Measurements from ENCODE around the gene CCDC27. TPM values are rescaled to one million over a fixed set of nuclear protein-coding genes. Genes with fewer than 3 reads are reported as not detected.

The CCDC27 gene
- total RNA-seq, 1 donor from 2014 or later, result not detected

DNA sequence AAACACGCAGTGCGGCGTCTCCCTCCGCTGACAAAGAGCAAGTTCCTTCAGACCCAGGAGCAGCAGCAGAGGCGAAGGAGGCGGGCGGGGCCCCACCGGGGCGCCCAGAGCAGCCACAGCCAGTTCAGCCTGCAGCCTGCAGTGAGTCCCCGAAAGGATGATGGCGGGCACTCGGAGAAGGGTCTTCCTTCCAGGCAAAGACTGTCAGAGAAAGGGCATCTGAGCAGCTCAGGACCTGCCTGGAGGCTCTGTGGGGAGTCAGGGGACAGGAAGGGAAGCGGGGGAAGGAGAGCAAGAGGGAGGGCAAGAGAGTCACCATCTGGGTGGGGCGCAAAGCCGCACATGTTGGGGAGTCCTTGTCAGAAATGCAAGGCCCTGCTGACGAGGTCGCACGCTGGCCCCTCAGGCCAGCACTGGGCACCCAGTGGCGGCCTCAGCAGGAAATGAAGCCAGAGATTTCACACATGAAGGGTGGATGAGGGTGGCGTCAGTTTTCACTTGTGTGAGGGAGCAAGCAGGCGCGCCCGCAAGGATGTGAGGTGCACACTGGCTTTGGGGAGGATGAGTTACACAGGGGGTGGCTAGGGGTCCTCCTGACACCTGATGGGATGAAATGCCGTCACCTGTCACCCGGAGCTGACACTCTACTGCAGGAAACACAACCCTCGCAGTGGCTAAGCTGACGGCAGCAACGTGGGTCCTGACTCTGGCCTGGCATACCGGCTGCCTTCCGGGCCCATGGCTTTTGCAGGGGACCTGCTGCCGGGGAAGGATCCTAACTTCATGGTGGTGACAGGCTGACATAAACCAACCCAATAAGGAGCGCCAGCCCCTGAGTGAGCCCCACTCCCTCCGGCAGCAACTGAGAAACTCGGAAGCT lies 37.4 kb downstream of the CCDC27 start:
- no peak for DNase-seq (ENCODE audit: low read depth)
- no peak for TF ChIP-seq CTCF (IDR thresholded peaks at IDR 0.05; ENCODE audit: insufficient read depth, low read length, poor library complexity, severe bottlenecking)
- Histone ChIP-seq H3K27me3 (ENCODE audit: control insufficient read depth, insufficient read depth, low read length) (no peaks in the 10 kb centered on the region), H3K4me3 (ENCODE audit: low read depth, low read length) (no peak overlapping the region), H3K36me3 (ENCODE audit: control insufficient read depth, insufficient read depth, low read length) (peaks cover 3% of the 10 kb centered on the region)

DNA sequence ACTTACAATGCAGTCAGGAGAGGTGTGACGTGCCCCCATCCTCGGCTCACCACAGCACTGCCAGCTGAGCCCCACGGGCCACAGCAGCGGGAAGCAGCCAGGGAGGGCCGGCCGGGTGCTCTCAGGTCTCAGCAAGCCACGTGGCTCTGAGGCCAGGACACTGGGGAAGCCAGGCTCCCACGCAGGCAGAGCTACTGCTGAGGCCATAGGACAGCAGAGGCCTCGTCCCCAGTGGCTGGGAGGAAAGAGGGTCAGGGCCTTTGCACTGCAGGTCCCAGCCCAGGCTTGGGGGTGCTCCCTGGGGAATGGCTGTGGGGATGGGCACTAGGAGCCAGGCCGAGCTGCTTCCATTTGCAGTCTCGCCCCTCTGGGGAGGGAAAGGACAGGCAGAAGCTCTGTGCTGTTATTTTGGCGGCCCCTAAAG lies 38.3 kb downstream of the CCDC27 start:
- no peak for TF ChIP-seq CTCF (IDR thresholded peaks at IDR 0.05; ENCODE audit: insufficient read depth, low read length, poor library complexity, severe bottlenecking)
- no peaks in the 10 kb centered on the region for H3K27me3 ChIP-seq (ENCODE audit: control insufficient read depth, insufficient read depth, low read length)
- H3K36me3 ChIP-seq (ENCODE audit: control insufficient read depth, insufficient read depth, low read length), result peaks cover 1% of the 10 kb centered on the region
- DNase-seq (ENCODE audit: low read depth), result no peak
- H3K4me3 ChIP-seq (ENCODE audit: low read depth, low read length), result no peak overlapping the region

GRCh38 chr1:3790952-3791351 lies 38.7 kb downstream of the CCDC27 start:
- DNase-seq (ENCODE audit: low read depth), result no peak
- H3K36me3 ChIP-seq (ENCODE audit: control insufficient read depth, insufficient read depth, low read length), result peaks cover 1% of the 10 kb centered on the region
- H3K4me3 ChIP-seq (ENCODE audit: low read depth, low read length), result no peak overlapping the region
- no peaks in the 10 kb centered on the region for H3K27me3 ChIP-seq (ENCODE audit: control insufficient read depth, insufficient read depth, low read length)
- TF ChIP-seq CTCF (IDR thresholded peaks at IDR 0.05; ENCODE audit: insufficient read depth, low read length, poor library complexity, severe bottlenecking), result no peak

GRCh38 chr1:3795453-3796214 lies 43.4 kb downstream of the CCDC27 start:
- H3K36me3 ChIP-seq (ENCODE audit: control insufficient read depth, insufficient read depth, low read length), result no peaks in the 10 kb centered on the region
- peaks cover 2% of the 10 kb centered on the region for H3K27me3 ChIP-seq (ENCODE audit: control insufficient read depth, insufficient read depth, low read length)
- DNase-seq (ENCODE audit: low read depth), result no peak
- no peak for TF ChIP-seq CTCF (IDR thresholded peaks at IDR 0.05; ENCODE audit: insufficient read depth, low read length, poor library complexity, severe bottlenecking)
- H3K4me3 ChIP-seq (ENCODE audit: low read depth, low read length), result peak overlapping the region; percentile 86

DNA sequence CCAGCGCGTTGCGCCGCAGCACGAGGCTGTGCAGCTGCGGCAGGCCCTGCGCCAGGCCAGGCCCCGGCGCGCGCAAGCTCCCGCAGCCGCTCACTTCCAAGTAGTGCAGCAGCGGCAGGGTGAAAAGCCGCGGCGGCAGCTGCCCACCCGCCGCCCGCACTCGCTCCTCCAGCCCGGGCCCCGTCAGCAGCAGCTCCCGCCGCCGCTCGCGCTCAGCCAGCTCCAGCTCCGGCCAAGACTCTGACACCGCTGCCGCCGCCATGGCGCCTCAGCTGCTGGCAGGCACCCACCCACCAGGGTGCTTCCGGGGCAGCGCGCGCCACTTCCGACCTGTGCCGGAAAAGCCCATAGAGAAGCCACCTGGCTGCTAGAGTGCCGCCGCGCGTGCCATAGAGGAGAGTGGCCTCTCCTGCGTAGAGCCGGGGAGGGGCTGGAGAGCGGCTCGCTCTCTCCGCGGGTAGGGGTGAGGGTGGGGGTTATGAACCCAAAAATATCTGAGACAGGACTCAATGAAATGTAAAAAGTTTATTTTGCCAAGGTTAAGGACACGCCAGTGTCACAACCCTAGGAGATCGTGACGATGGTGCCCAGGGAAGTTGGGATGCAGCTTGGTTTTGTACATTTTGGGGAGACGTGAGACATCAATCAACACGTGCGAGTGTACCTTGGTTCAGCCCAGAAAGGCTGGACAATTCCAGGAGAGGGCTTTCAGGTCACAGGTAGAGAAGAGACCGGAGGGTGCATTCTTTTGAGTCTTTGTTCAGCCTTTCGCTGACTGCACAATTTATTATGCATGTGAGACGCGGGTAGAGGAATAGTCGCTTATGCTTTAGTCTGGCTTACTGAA lies 44.2 kb downstream of the CCDC27 start, which contains the start of gene LRRC47:
Gene LRRC47 (minus strand): TSS at position 284 of the 847 bp plus-strand sequence. CDS start 22 bp downstream, at position 262.
- Histone ChIP-seq H3K4me3 (ENCODE audit: low read depth, low read length) (peak within 1 kb of the TSS; percentile 86), H3K36me3 (ENCODE audit: control insufficient read depth, insufficient read depth, low read length) (no peaks in the 10 kb centered on the region), H3K27me3 (ENCODE audit: control insufficient read depth, insufficient read depth, low read length) (peaks cover 2% of the 10 kb centered on the region)
- DNase-seq (ENCODE audit: low read depth), result peak; percentile 41
- no peak for TF ChIP-seq CTCF (IDR thresholded peaks at IDR 0.05; ENCODE audit: insufficient read depth, low read length, poor library complexity, severe bottlenecking)
